ENCODE data around the gene C12orf42.

C12orf42 gene

GRCh38 chr12:103333676-103334075, 162.1 kb downstream of the C12orf42 start:
- DNase-seq (ENCODE audit: low read depth): no peak

- no peak for DNase-seq (ENCODE audit: low read depth)
These were observed 164.1 kb downstream of the C12orf42 start for GRCh38 chr12:103331643-103332042.

- DNase-seq (ENCODE audit: low read depth): no peak
These were observed 165.1 kb downstream of the C12orf42 start for GRCh38 chr12:103330672-103331071.

DNA sequence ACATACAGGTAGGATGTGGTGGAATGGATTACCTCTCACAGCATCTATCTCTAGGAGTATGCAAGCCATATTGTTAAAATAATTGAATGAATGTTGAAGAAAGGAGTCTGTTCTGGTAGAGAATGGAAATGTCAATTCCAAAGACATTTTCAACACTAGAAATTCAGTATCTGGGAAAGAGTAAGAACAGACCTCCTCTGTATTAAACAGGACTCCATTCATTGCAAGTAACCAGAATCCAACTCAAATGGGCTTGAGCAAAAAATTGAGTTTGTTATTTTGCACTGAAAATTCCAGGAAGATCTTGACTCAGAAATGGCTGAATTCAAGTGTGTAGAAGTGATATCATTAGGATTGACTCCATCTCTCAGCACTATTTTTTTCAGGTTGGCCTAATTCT, 168.1 kb downstream of the C12orf42 start:
- no peak for DNase-seq (ENCODE audit: low read depth)

DNA sequence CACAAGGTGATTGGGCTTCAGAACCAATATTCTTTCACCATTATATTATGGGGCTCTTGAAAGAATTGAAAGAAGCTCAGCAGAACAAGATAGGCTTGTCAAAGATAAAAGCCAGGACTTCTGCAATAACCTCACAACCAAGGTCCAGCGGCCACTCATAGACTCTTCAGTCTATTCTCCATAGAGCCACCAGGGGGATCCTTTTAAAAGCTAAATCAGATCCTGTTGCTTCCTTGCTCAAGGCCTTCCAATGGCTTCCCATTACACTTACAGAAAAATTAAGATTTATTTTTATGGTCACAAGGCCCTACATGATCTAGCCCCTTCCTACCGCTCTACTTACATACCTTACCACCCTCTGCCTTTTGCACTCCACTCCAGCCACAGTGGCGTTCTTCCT, 169.6 kb downstream of the C12orf42 start:
- no peak for DNase-seq (ENCODE audit: low read depth)

- DNase-seq (ENCODE audit: low read depth): no peak
These were observed 177.2 kb downstream of the C12orf42 start for GRCh38 chr12:103318566-103318965.

- DNase-seq (ENCODE audit: low read depth): no peak
These were observed 178.5 kb downstream of the C12orf42 start for GRCh38 chr12:103317220-103317619.

GRCh38 chr12:103314786-103315185, 181.0 kb downstream of the C12orf42 start:
- no peak for DNase-seq (ENCODE audit: low read depth)

DNA sequence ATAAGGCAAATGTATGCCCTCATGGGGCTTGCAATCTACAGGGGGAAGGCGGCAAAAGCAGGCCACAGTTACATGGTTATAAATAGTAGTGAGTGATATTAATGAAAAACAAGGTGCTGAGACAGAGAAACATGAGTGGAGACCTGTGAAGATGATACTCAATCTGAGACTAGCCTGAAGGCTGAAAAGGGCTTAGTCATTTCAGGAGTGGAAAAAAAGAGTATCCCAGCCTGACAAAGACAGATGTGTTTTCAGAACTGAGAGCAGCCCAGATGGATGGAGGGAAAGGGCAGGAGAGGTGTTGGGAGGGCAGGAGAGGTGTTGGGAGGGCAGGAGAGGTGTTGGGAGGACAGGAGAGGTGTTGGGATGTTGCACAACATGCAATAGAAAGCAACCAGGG, 181.9 kb downstream of the C12orf42 start:
- no peak for DNase-seq (ENCODE audit: low read depth)

DNA sequence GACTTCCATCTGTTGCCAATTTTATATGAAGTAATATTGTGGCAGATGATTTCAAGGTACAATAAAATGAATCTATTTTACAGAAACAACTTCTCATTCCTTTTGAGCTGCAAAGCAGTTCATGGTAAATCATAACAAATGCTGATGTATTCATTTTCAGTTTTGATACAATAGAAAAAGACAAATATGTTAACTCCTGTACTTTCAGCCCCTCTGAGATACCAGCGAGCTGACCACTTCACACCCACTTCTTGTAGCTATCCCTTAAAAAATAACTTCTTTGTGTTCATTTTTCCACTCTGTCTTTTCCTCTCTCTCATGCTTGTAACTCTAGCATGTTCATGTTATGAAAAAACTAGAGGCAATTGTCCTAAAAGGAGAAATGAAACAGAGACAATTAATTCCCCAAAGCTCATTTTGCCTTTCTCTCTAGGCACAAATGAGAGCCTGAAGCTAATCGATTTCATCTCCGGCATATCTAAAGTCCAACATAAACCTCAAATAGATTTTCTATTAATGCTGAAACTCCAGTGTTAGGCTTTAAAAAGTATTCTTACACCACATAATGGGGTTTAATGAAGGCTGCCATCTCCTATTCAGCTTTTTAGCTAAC, 182.9 kb downstream of the C12orf42 start:
- no peak for DNase-seq (ENCODE audit: low read depth)

- no peak for DNase-seq (ENCODE audit: low read depth)
These were observed 185.1 kb downstream of the C12orf42 start for GRCh38 chr12:103310546-103311270.

DNA sequence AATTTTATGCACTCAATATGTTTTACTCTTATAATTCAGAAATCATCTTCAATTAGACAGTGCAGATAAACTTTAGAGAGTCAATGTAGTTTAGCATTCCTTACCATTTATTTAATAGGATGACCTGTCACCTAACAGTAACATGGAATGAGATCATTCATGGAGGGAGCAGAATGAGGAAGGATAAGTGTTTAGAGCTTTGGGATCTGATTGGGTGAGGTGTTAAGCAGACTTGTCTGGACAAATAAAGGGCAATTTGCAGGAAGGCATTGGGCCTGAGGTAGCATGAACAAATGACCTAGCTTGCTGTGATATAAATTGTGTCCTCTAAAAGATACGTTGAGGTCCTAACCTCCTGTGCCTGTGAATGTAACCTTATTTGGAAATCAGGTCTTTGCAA, 187.4 kb downstream of the C12orf42 start:
- DNase-seq (ENCODE audit: low read depth): no peak

DNA sequence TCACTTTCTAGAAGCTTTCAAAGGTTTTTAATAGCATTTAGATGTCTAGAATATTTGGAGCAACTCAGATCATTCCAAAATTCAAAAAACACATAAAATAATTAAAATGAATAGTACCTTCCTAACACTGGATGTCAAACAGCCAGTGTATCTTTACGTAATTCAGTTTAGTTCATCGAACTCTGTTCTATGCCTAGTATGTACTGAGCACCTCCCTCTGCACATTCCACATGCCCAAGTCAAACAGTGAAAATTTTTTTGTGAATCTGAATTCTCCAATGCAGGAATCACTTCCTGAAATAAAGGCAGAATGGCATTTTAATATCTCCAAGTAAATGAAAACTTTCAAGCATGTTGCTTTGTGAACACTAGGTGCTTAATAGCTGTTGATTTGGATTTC, 192.3 kb downstream of the C12orf42 start:
- no peak for DNase-seq (ENCODE audit: low read depth)

GRCh38 chr12:103301642-103302591, 193.9 kb downstream of the C12orf42 start:
- no peak for DNase-seq (ENCODE audit: low read depth)

- no peak for DNase-seq (ENCODE audit: low read depth)
These were observed 207.8 kb downstream of the C12orf42 start for GRCh38 chr12:103288016-103288415.

DNA sequence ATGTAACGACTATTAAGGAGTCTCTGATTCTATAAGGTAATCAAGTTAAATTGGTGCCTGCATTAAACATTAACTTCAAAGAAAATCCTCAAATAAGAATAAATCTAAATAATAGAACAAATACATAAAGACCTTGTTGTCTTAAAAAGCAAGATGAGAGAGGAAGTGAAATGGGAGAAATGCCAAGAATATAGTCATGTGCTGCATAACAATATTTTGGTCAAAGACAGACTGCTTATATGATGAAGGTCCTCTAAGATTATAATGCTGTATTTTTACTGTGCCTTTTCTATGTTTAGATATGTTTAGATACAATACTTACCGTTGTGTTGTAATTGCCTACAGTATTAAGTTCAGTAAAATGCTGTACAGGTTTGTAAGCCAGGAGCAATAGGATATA, 213.6 kb downstream of the C12orf42 start:
- no peak for DNase-seq (ENCODE audit: low read depth)

DNA sequence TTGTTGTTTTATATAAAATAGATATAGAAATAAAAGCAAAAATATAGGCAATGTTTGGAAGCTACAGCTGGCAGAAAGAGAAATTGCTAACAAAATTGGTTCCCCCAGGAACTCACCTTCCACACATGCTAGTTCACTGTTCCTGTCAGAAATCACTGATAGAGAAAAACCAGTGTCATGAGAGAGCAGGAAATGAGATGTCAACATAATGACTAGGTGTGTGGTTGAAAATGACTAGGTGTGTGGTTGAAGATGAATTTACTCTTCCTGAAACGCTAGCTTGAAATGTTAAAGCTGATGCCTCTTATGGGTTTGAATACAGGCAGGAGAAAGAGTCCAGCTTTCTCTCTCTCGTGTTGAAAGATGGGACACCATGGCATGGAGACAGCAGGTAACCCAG, 216.3 kb downstream of the C12orf42 start:
- no peak for DNase-seq (ENCODE audit: low read depth)

- no peak for DNase-seq (ENCODE audit: low read depth)
These were observed 217.4 kb downstream of the C12orf42 start for GRCh38 chr12:103278329-103278728.

DNA sequence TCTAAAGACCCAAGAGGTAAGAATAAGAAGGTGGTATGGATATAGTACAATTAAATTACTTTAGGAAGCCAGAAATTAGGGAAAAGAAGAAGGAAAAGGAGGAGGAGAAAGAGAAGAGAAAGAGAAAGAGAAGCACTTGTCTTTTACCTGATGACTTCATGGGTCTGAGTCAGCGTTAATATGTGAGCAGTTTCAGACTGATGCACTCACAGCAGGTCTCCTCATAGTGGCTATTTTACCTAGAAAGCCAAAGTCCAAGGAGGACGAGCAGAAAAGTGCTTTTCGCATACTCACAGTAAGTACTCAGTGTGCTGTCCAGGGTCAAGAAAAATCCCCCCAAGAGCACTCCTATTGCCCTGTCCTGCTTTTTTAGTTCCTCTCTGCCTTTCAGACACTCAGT, 222.1 kb downstream of the C12orf42 start:
- no peak for DNase-seq (ENCODE audit: low read depth)

DNA sequence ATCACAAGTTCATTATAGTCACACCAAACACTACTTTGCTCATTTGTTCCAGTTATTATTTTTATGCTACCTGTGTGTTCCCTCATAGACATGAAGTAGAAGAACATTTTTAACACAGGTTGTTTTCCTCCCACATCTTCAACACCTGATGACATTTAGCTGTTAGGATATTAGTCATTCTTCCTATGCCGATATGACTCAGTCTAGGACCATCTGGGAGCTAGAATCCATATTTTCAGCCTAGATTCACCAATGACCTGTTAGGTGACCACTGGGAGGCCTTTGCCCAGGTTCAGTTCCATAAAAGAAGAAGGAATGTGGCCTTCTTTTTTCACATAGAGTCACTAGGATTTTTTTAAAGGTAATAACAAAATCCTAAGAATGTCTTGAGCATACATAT, 222.8 kb downstream of the C12orf42 start:
- no peak for DNase-seq (ENCODE audit: low read depth)

- DNase-seq (ENCODE audit: low read depth): no peak
These were observed 225.8 kb downstream of the C12orf42 start for GRCh38 chr12:103269946-103270345.

GRCh38 chr12:103268831-103269514, 226.8 kb downstream of the C12orf42 start:
- no peak for DNase-seq (ENCODE audit: low read depth)

Measured in activated T-cell treated with anti-CD3 and anti-CD28 coated beads for 48 hours (primary cell).